Caco-2 (cell line): ENCODE results near the gene FGF12. TPM values are rescaled to one million over a fixed set of nuclear protein-coding genes. Genes with fewer than 3 reads are reported as not detected.

Experiments used
- BruUV-seq: library from RNA; stranded (reverse); fragments of 400-500 nt; replicated peaks from 2 replicates; lab custom pipeline; 2021; lab: Mats Ljungman, UMichigan
- CTCF ChIA-PET: fragments of 300-600 bp; sonication (Branson Sonifier 250); formaldehyde crosslinking; loops from one replicate; lab custom pipeline; 2022; ENCODE audit warnings: antibody characterized with exemption; lab: Charles Lee
- POLR2A ChIA-PET: fragments of 300-600 bp; sonication (Branson Sonifier 250); formaldehyde crosslinking; loops from one replicate; lab custom pipeline; 2022; ENCODE audit warnings: antibody characterized with exemption; lab: Charles Lee
- DNase-seq, 2 experiments: peaks; one replicate each; pipeline versions ENCODE4 v3.0.0 to v3.0.0-alpha.2; 2020 to 2022
- H3K27me3 ChIP-seq: replicated peaks from 2 replicates; pipeline ENCODE4 v1.6.0; 2011; ENCODE audit warnings: low read length; ENCODE audit not compliant: control insufficient read depth, insufficient read depth
- H3K36me3 ChIP-seq: 2 replicates; pipeline ENCODE4 v1.5.1; 2011; ENCODE audit warnings: low read length; ENCODE audit not compliant: control insufficient read depth, insufficient read depth
- H3K4me1 ChIP-seq: fragments of 250-450 bp; sonication (Bioruptor Pico); 2 replicates; pipeline ENCODE4 v1.5.1; 2020; ENCODE audit warnings: mild to moderate bottlenecking
- H3K4me3 ChIP-seq: 2 replicates; pipeline ENCODE4 v1.5.1; 2011; ENCODE audit warnings: low read depth, mild to moderate bottlenecking, control low read depth, low read length
- H3K9me3 ChIP-seq: fragments of 250-450 bp; sonication (Bioruptor Pico); 2 replicates; pipeline ENCODE4 v1.5.1; 2020; ENCODE audit warnings: mild to moderate bottlenecking, moderate library complexity
- H3K27ac Mint-ChIP-seq: one replicate; pipeline ENCODE4 v1.8.0; 2022; ENCODE audit warnings: mixed read lengths; ENCODE audit not compliant: unreplicated experiment
- H3K27me3 Mint-ChIP-seq: one replicate; pipeline ENCODE4 v1.8.0; 2022; ENCODE audit warnings: mixed read lengths; ENCODE audit not compliant: insufficient read depth, unreplicated experiment
- H3K36me3 Mint-ChIP-seq: one replicate; pipeline ENCODE4 v1.8.0; 2022; ENCODE audit warnings: mild to moderate bottlenecking, mixed read lengths; ENCODE audit not compliant: insufficient read depth, unreplicated experiment
- H3K4me1 Mint-ChIP-seq: one replicate; pipeline ENCODE4 v1.8.0; 2022; ENCODE audit warnings: low read depth, mixed read lengths; ENCODE audit not compliant: unreplicated experiment
- H3K4me3 Mint-ChIP-seq: one replicate; pipeline ENCODE4 v1.8.0; 2022; ENCODE audit warnings: mild to moderate bottlenecking, moderate library complexity, mixed read lengths; ENCODE audit not compliant: unreplicated experiment
- H3K9me3 Mint-ChIP-seq: one replicate; pipeline ENCODE4 v1.8.0; 2022; ENCODE audit warnings: mixed read lengths; ENCODE audit not compliant: unreplicated experiment
- intact Hi-C: fragments of 100-400 bp; cut with micrococcal nuclease; formaldehyde crosslinking; loops from one replicate; pipeline ENCODE4 v1.10.0; 2022; ENCODE audit not compliant: unreplicated experiment
- total RNA-seq: library from RNA; stranded (reverse); gene quantifications from 2 replicates; pipeline ENCODE4 v1.2.3, GENCODE V29; 2022
- TF ChIP-seq, protein P1 (sequence below), 2 experiments: fragments of 200-600 bp in 1 of 2; IDR thresholded peaks; 1 replicate in 1 of 2; 2 replicates in 1 of 2; pipeline versions ENCODE4 v1.5.1 to v1.8.0; 2011 to 2022; ENCODE audit warnings: antibody characterized with exemption in 1 of 2, control low read depth in 1 of 2, inconsistent platforms in 1 of 2, low read depth in 1 of 2, low read length in 1 of 2, mild to moderate bottlenecking in 1 of 2, moderate library complexity in 1 of 2; ENCODE audit not compliant: insufficient read depth in 1 of 2, severe bottlenecking in 1 of 2, unreplicated experiment in 1 of 2

Gene FGF12
- total RNA-seq, 1 experiment from 2014 or later: 0.41 TPM

GRCh38 chr3:192128922-192129321, 598.4 kb downstream of the FGF12 start:
- POLR2A ChIA-PET: no interaction called here
- Mint-ChIP-seq H3K4me3 (no peak overlapping the region), H3K27ac (no peak overlapping the region), H3K4me1 (no peaks in the 10 kb centered on the region), H3K9me3 (no peaks in the 10 kb centered on the region), H3K27me3 (no peaks in the 10 kb centered on the region), H3K36me3 (peaks cover 4% of the 10 kb centered on the region)
- Histone ChIP-seq H3K27me3 (no peaks in the 10 kb centered on the region), H3K4me1 (peaks cover 6% of the 10 kb centered on the region; the same call in 1 of the 2 replicates), H3K36me3 (no peaks in the 10 kb centered on the region), H3K4me3 (no peak overlapping the region), H3K9me3 (0 out of 2 replicates have a peak, but pooled peaks cover 4% of the 10 kb centered on the region)
- TF ChIP-seq, protein P1, sequence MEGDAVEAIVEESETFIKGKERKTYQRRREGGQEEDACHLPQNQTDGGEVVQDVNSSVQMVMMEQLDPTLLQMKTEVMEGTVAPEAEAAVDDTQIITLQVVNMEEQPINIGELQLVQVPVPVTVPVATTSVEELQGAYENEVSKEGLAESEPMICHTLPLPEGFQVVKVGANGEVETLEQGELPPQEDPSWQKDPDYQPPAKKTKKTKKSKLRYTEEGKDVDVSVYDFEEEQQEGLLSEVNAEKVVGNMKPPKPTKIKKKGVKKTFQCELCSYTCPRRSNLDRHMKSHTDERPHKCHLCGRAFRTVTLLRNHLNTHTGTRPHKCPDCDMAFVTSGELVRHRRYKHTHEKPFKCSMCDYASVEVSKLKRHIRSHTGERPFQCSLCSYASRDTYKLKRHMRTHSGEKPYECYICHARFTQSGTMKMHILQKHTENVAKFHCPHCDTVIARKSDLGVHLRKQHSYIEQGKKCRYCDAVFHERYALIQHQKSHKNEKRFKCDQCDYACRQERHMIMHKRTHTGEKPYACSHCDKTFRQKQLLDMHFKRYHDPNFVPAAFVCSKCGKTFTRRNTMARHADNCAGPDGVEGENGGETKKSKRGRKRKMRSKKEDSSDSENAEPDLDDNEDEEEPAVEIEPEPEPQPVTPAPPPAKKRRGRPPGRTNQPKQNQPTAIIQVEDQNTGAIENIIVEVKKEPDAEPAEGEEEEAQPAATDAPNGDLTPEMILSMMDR (IDR thresholded peaks at IDR 0.05; ENCODE audit: insufficient read depth in 1 of 2, low read depth in 1 of 2, low read length in 1 of 2, severe bottlenecking in 1 of 2, unreplicated experiment in 1 of 2): no peak
- no peak for DNase-seq
- intact Hi-C loops: no loop called here
- BruUV-seq: no TSS peak
- CTCF ChIA-PET: no interaction called here

- Histone ChIP-seq H3K9me3 (0 out of 2 replicates have a peak, but pooled peaks cover 4% of the 10 kb centered on the region), H3K27me3 (no peaks in the 10 kb centered on the region), H3K36me3 (no peaks in the 10 kb centered on the region), H3K4me3 (no peak overlapping the region), H3K4me1 (peaks cover 6% of the 10 kb centered on the region; the same call in 1 of the 2 replicates)
- H3K4me3 Mint-ChIP-seq: no peak overlapping the region
- CTCF ChIA-PET: no interaction called here
- H3K27me3 Mint-ChIP-seq: no peaks in the 10 kb centered on the region
- no peak overlapping the region for H3K27ac Mint-ChIP-seq
- TF ChIP-seq, protein P1 (IDR thresholded peaks at IDR 0.05; ENCODE audit: insufficient read depth in 1 of 2, low read depth in 1 of 2, low read length in 1 of 2, severe bottlenecking in 1 of 2, unreplicated experiment in 1 of 2): no peak
- no peaks in the 10 kb centered on the region for H3K4me1 Mint-ChIP-seq
- BruUV-seq: no TSS peak
- H3K36me3 Mint-ChIP-seq: peaks cover 4% of the 10 kb centered on the region
- H3K9me3 Mint-ChIP-seq: no peaks in the 10 kb centered on the region
- intact Hi-C loops: no loop called here
- no peak for DNase-seq
- POLR2A ChIA-PET: no interaction called here
Measured at GRCh38 chr3:192128060-192128459, 599.3 kb downstream of the FGF12 start.

- BruUV-seq: no TSS peak
- intact Hi-C loops: no loop called here
- H3K4me3 Mint-ChIP-seq: no peak overlapping the region
Measured at GRCh38 chr3:192122832-192123594, 604.3 kb downstream of the FGF12 start.

More at GRCh38 chr3:192122832-192123594, 604.3 kb downstream of the FGF12 start:
- Histone ChIP-seq H3K27me3 (no peaks in the 10 kb centered on the region), H3K9me3 (no peaks in the 10 kb centered on the region), H3K36me3 (no peaks in the 10 kb centered on the region), H3K4me1 (no peaks in the 10 kb centered on the region), H3K4me3 (no peak overlapping the region)
- no peaks in the 10 kb centered on the region for H3K27me3 Mint-ChIP-seq
- H3K9me3 Mint-ChIP-seq: no peaks in the 10 kb centered on the region
- CTCF ChIA-PET: no interaction called here
- H3K4me1 Mint-ChIP-seq: no peaks in the 10 kb centered on the region
- no peak overlapping the region for H3K27ac Mint-ChIP-seq
- TF ChIP-seq, protein P1 (IDR thresholded peaks at IDR 0.05; ENCODE audit: insufficient read depth in 1 of 2, low read depth in 1 of 2, low read length in 1 of 2, severe bottlenecking in 1 of 2, unreplicated experiment in 1 of 2): no peak
- no peaks in the 10 kb centered on the region for H3K36me3 Mint-ChIP-seq
- POLR2A ChIA-PET: no interaction called here
- DNase-seq: no peak
